Activated CD8-positive, alpha-beta memory T cell treated with anti-CD3 and anti-CD28 coated beads, Interleukin-2, amount 10 ng/mL, durations not matched to agents 7 days and 5 days (primary cell): ENCODE results near the gene PEPD. TPM values are rescaled to one million over a fixed set of nuclear protein-coding genes. Genes with fewer than 3 reads are reported as not detected.

ENCODE experiments used
- ATAC-seq: fragments of 150-1000 bp; cut with Tn5 transposase; one replicate; pipeline ENCODE4 v1.10.0; 2021; ENCODE audit warnings: moderate library complexity
- CTCF ChIA-PET: fragments of 350-600 bp; sonication (Branson Sonifier 250); formaldehyde crosslinking; loops from one replicate; lab custom pipeline; 2021; ENCODE audit warnings: antibody characterized with exemption; lab: Charles Lee
- DNase-seq: peaks from one replicate; pipeline ENCODE4 v3.0.0-alpha.2; 2020
- H3K27ac Mint-ChIP-seq: one replicate; pipeline ENCODE4 v1.8.0; 2021; ENCODE audit warnings: mild to moderate bottlenecking, mixed read lengths
- H3K27me3 Mint-ChIP-seq: one replicate; pipeline ENCODE4 v1.8.0; 2021; ENCODE audit warnings: mixed read lengths
- H3K36me3 Mint-ChIP-seq: one replicate; pipeline ENCODE4 v1.8.0; 2021; ENCODE audit warnings: mild to moderate bottlenecking, mixed read lengths
- H3K4me1 Mint-ChIP-seq: one replicate; pipeline ENCODE4 v1.8.0; 2021; ENCODE audit warnings: mixed read lengths
- H3K4me3 Mint-ChIP-seq: one replicate; pipeline ENCODE4 v1.8.0; 2021; ENCODE audit warnings: mild to moderate bottlenecking, moderate library complexity, mixed read lengths
- H3K9me3 Mint-ChIP-seq: one replicate; pipeline ENCODE4 v1.8.0; 2022; ENCODE audit warnings: low read depth, mixed read lengths
- total RNA-seq, 2 experiments: library from RNA; stranded (reverse); gene quantifications; one replicate each; pipeline ENCODE4 v1.2.3, GENCODE V29; 2021

Gene PEPD
- total RNA-seq, 2 experiments from 2014 or later = 14.9 to 20.3 TPM

- Mint-ChIP-seq H3K9me3 (no peaks in the 10 kb centered on the region), H3K36me3 (no peaks in the 10 kb centered on the region), H3K27me3 (peaks cover 5% of the 10 kb centered on the region), H3K4me3 (no peak overlapping the region), H3K27ac (no peak overlapping the region), H3K4me1 (no peaks in the 10 kb centered on the region)
- no peak for ATAC-seq
- CTCF ChIA-PET = no interaction called here
- DNase-seq = no peak
These were observed 8.7 kb upstream of the PEPD start for GRCh38 chr19:33530296-33530695.

GRCh38 chr19:33529094-33529676, 7.6 kb upstream of the PEPD start:
- H3K27ac Mint-ChIP-seq = no peak overlapping the region
- DNase-seq (no peak), ATAC-seq (no peak)
- CTCF ChIA-PET = no interaction called here
- H3K27me3 Mint-ChIP-seq = peaks cover 5% of the 10 kb centered on the region
- no peak overlapping the region for H3K4me3 Mint-ChIP-seq
- no peaks in the 10 kb centered on the region for H3K36me3 Mint-ChIP-seq
- H3K9me3 Mint-ChIP-seq = no peaks in the 10 kb centered on the region
- no peaks in the 10 kb centered on the region for H3K4me1 Mint-ChIP-seq

GRCh38 chr19:33528404-33528803, 6.8 kb upstream of the PEPD start:
- ATAC-seq = no peak
- H3K27ac Mint-ChIP-seq = no peak overlapping the region
- CTCF ChIA-PET = no interaction called here

GRCh38 chr19:33527125-33527524, 5.5 kb upstream of the PEPD start:
- CTCF ChIA-PET = no interaction called here
- Mint-ChIP-seq H3K36me3 (no peaks in the 10 kb centered on the region), H3K4me3 (no peak overlapping the region), H3K27me3 (peaks cover 5% of the 10 kb centered on the region), H3K27ac (no peak overlapping the region), H3K9me3 (no peaks in the 10 kb centered on the region), H3K4me1 (peaks cover 9% of the 10 kb centered on the region)
- DNase-seq = no peak
- ATAC-seq = no peak

More at GRCh38 chr19:33528404-33528803, 6.8 kb upstream of the PEPD start:
- Mint-ChIP-seq H3K4me1 (no peaks in the 10 kb centered on the region), H3K27me3 (peaks cover 5% of the 10 kb centered on the region), H3K9me3 (no peaks in the 10 kb centered on the region), H3K4me3 (no peak overlapping the region), H3K36me3 (no peaks in the 10 kb centered on the region)
- no peak for DNase-seq

GRCh38 chr19:33524024-33524664, 2.6 kb upstream of the PEPD start:
- peaks cover 21% of the 10 kb centered on the region for H3K4me1 Mint-ChIP-seq
- peaks cover 13% of the 10 kb centered on the region for H3K27me3 Mint-ChIP-seq
- H3K27ac Mint-ChIP-seq = no peak overlapping the region
- no peaks in the 10 kb centered on the region for H3K9me3 Mint-ChIP-seq
- CTCF ChIA-PET = interaction anchor here (1.1 to 1.6 kb wide), 2 partner anchors 13 to 117 kb away, joined by 3 to 4 read pairs; no protein-coding TSS in a partner anchor
- H3K4me3 Mint-ChIP-seq = no peak overlapping the region
- H3K36me3 Mint-ChIP-seq = no peaks in the 10 kb centered on the region
- no peak for ATAC-seq
- no peak for DNase-seq

GRCh38 chr19:33523167-33523566, 1.6 kb upstream of the PEPD start:
- DNase-seq (no peak), ATAC-seq (no peak)
- Mint-ChIP-seq H3K4me1 (peaks cover 21% of the 10 kb centered on the region), H3K9me3 (no peaks in the 10 kb centered on the region), H3K36me3 (no peaks in the 10 kb centered on the region), H3K27me3 (peaks cover 13% of the 10 kb centered on the region), H3K27ac (no peak overlapping the region), H3K4me3 (no peak overlapping the region)
- CTCF ChIA-PET = interaction anchor here (0.7 to 1.6 kb wide), 2 partner anchors 12 to 255 kb away, joined by 3 to 4 read pairs; no protein-coding TSS in a partner anchor

- no peaks in the 10 kb centered on the region for H3K9me3 Mint-ChIP-seq
- CTCF ChIA-PET = interaction anchor here (1.3 to 1.6 kb wide), 2 partner anchors 11 to 92 kb away, joined by 4 to 5 read pairs; no protein-coding TSS in a partner anchor
These were observed 726 bp upstream of the PEPD start for GRCh38 chr19:33522371-33522662.

GRCh38 chr19:33520844-33521479, 629 bp downstream of the PEPD start:
- no peaks in the 10 kb centered on the region for H3K36me3 Mint-ChIP-seq
- H3K4me3 Mint-ChIP-seq = peak overlapping the region; percentile 76
- no peak overlapping the region for H3K27ac Mint-ChIP-seq
- peaks cover 21% of the 10 kb centered on the region for H3K4me1 Mint-ChIP-seq
- no peaks in the 10 kb centered on the region for H3K9me3 Mint-ChIP-seq
- CTCF ChIA-PET = interaction anchor here (1.3 kb wide), 1 partner anchor 90 kb away, joined by 5 read pairs; no protein-coding TSS in a partner anchor
- ATAC-seq (no peak), DNase-seq (no peak)
- H3K27me3 Mint-ChIP-seq = peaks cover 8% of the 10 kb centered on the region

More at GRCh38 chr19:33522371-33522662, 726 bp upstream of the PEPD start:
- Mint-ChIP-seq H3K36me3 (no peaks in the 10 kb centered on the region), H3K4me3 (peak overlapping the region; percentile 76), H3K4me1 (peaks cover 21% of the 10 kb centered on the region), H3K27ac (no peak overlapping the region), H3K27me3 (peaks cover 13% of the 10 kb centered on the region)
- DNase-seq (no peak), ATAC-seq (no peak)

- H3K27me3 Mint-ChIP-seq = peaks cover 8% of the 10 kb centered on the region
- H3K4me3 Mint-ChIP-seq = peak overlapping the region; percentile 76
- H3K4me1 Mint-ChIP-seq = peaks cover 25% of the 10 kb centered on the region
- H3K36me3 Mint-ChIP-seq = no peaks in the 10 kb centered on the region
- CTCF ChIA-PET = interaction anchor here (1.4 kb wide), 1 partner anchor 258 kb away, joined by 4 read pairs; no protein-coding TSS in a partner anchor
- ATAC-seq (no peak), DNase-seq (no peak)
- H3K9me3 Mint-ChIP-seq = no peaks in the 10 kb centered on the region
- no peak overlapping the region for H3K27ac Mint-ChIP-seq
These were observed 1.4 kb downstream of the PEPD start for GRCh38 chr19:33520048-33520643.

GRCh38 chr19:33519416-33519815, 2.2 kb downstream of the PEPD start:
- peaks cover 30% of the 10 kb centered on the region for H3K4me1 Mint-ChIP-seq
- CTCF ChIA-PET = interaction anchor here (1.4 kb wide), 1 partner anchor 259 kb away, joined by 4 read pairs; no protein-coding TSS in a partner anchor
- no peak for ATAC-seq
- no peak for DNase-seq
- no peak overlapping the region for H3K4me3 Mint-ChIP-seq
- H3K27ac Mint-ChIP-seq = no peak overlapping the region
- H3K27me3 Mint-ChIP-seq = peaks cover 8% of the 10 kb centered on the region
- no peaks in the 10 kb centered on the region for H3K9me3 Mint-ChIP-seq
- H3K36me3 Mint-ChIP-seq = no peaks in the 10 kb centered on the region

GRCh38 chr19:33518541-33518940, 3.0 kb downstream of the PEPD start:
- peaks cover 8% of the 10 kb centered on the region for H3K27me3 Mint-ChIP-seq
- H3K4me1 Mint-ChIP-seq = peaks cover 30% of the 10 kb centered on the region
- ATAC-seq (no peak), DNase-seq (no peak)
- no peak overlapping the region for H3K27ac Mint-ChIP-seq
- H3K9me3 Mint-ChIP-seq = no peaks in the 10 kb centered on the region
- H3K4me3 Mint-ChIP-seq = no peak overlapping the region
- CTCF ChIA-PET = interaction anchor here (0.5 to 1.4 kb wide), 2 partner anchors 259 to 698 kb away, joined by 3 to 4 read pairs; no protein-coding TSS in a partner anchor
- no peaks in the 10 kb centered on the region for H3K36me3 Mint-ChIP-seq

GRCh38 chr19:33517922-33518321, 3.7 kb downstream of the PEPD start:
- ATAC-seq (no peak), DNase-seq (no peak)
- CTCF ChIA-PET = no interaction called here
- no peaks in the 10 kb centered on the region for H3K36me3 Mint-ChIP-seq
- peaks cover 8% of the 10 kb centered on the region for H3K27me3 Mint-ChIP-seq
- no peak overlapping the region for H3K27ac Mint-ChIP-seq
- H3K4me1 Mint-ChIP-seq = peaks cover 29% of the 10 kb centered on the region
- H3K9me3 Mint-ChIP-seq = no peaks in the 10 kb centered on the region
- no peak overlapping the region for H3K4me3 Mint-ChIP-seq

- Mint-ChIP-seq H3K4me3 (no peak overlapping the region), H3K27me3 (peaks cover 4% of the 10 kb centered on the region), H3K9me3 (no peaks in the 10 kb centered on the region), H3K4me1 (peaks cover 16% of the 10 kb centered on the region), H3K27ac (no peak overlapping the region), H3K36me3 (no peaks in the 10 kb centered on the region)
- CTCF ChIA-PET = no interaction called here
- no peak for DNase-seq
- ATAC-seq = no peak
These were observed 5.7 kb downstream of the PEPD start for GRCh38 chr19:33515921-33516320.
